ENCODE data around the gene RUNX2. TPM values are rescaled to one million over a fixed set of nuclear protein-coding genes. Genes with fewer than 3 reads are reported as not detected.

Gene RUNX2
- total RNA-seq, 4 donors from 2014 or later = 1.00 to 8.1 (median 3.6) TPM

- TF ChIP-seq EP300 (IDR thresholded peaks at IDR 0.05; ENCODE audit: low read depth) = no peak
- no peak for TF ChIP-seq POLR2AphosphoS5 (IDR thresholded peaks at IDR 0.05)
- no peak for TF ChIP-seq CTCF (IDR thresholded peaks at IDR 0.05)
- TF ChIP-seq POLR2A (IDR thresholded peaks at IDR 0.05) = no peak
- peak overlapping the region; percentile 63 to 87 (median 79) for H3K4me3 ChIP-seq
- no peak for DNase-seq
- WGBS, 2 donors (ENCODE audit: low coverage in 1 of 2) = 0 to 3% methylated on average over 5 to 20 of the region's 21 CpGs
- peak overlapping the region; percentile 94 to 97 (median 96) for H3K27ac ChIP-seq
- intact Hi-C loops (cut with DNase I; ENCODE audit: low total_unique reads) (loop anchor here (5.0 to 10.0 kb wide), 2 partner anchors 45 to 722 kb away; no protein-coding TSS in a partner anchor), in situ Hi-C loops (cut with MboI; ENCODE audit: low pct_ligation_motif_present in 1 of 4, low pct_unique_long_range_greater_than_20kb in 1 of 4, low sequenced_read_pairs in 3 of 4) (no loop called here)
- no peaks in the 10 kb centered on the region for H3K36me3 ChIP-seq
- H3K9me3 ChIP-seq = no peaks in the 10 kb centered on the region
- H3K4me1 ChIP-seq = peaks cover 4 to 14% (median 10%) of the 10 kb centered on the region in 4 donors
- H3K27me3 ChIP-seq = no peaks in the 10 kb centered on the region
These were observed 49.0 kb downstream of the RUNX2 start for GRCh38 chr6:45377043-45377553.

DNA sequence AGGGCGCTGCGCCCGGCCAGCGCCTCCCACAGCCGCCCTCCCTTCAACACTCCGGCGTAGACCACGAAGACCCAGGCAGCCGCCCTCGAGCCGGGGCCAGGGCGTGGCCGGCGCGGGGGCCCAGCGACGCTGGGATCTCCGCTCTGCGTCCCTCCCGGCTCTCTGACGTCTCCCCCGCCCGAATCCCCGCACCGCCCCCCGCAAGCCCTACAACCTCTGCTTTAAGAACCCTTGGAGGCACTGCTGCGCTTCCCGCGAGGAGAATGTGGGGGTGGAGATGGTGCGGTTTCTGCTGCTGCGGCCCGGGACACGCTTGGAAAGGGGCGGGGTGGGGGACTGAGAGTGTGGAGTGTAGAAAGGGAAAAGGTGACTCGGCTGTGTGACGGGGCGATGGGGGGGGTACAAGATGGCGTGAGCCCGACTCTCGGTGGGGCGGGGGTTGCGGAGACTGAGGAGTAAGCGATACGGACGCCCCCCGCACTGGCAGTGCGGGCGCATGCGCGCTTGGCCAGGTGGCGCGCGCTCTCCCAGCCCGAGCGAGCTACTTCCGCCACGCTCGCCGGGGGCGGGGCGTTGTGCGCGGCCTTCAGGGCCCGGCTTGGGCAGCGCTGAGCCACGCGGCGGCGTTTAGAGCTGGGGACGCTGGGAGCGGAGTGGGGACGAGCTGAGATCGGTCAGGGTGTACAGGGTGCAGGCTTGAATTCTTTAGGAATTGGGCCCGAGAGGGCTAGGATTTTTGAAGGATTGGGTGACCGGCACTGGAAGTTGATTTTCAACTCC lies 49.6 kb downstream of the RUNX2 start, which contains the start of gene SUPT3H:
SUPT3H (minus strand) TSS at position 381 of the 780 bp plus-strand sequence.
- H3K27ac ChIP-seq = peak within 1 kb of the TSS; percentile 94 to 97 (median 96)
- no peaks in the 10 kb centered on the region for H3K27me3 ChIP-seq
- H3K36me3 ChIP-seq = no peaks in the 10 kb centered on the region
- 0% methylated on average over 10 to 66 of the region's 75 CpGs for WGBS, 2 donors (ENCODE audit: low coverage in 1 of 2)
- no peaks in the 10 kb centered on the region for H3K9me3 ChIP-seq
- peaks cover 4 to 14% (median 10%) of the 10 kb centered on the region in 4 donors for H3K4me1 ChIP-seq
- in situ Hi-C loops (cut with MboI; ENCODE audit: low pct_ligation_motif_present in 1 of 4, low pct_unique_long_range_greater_than_20kb in 1 of 4, low sequenced_read_pairs in 3 of 4) = no loop called here
- peak; percentile 93 for DNase-seq
- peak within 1 kb of the TSS; percentile 63 to 87 (median 79) for H3K4me3 ChIP-seq
- intact Hi-C loops (cut with DNase I; ENCODE audit: low total_unique reads) = loop anchor here (5.0 to 10.0 kb wide), 2 partner anchors 45 to 723 kb away; no protein-coding TSS in a partner anchor
- TF ChIP-seq POLR2AphosphoS5 (IDR thresholded peaks at IDR 0.05) (peak; percentile 75 to 89 (median 87)), POLR2A (IDR thresholded peaks at IDR 0.05) (peak; percentile 78), EP300 (IDR thresholded peaks at IDR 0.05; ENCODE audit: low read depth) (no peak), CTCF (IDR thresholded peaks at IDR 0.05) (no peak)

GRCh38 chr6:45378334-45378926 lies 50.3 kb downstream of the RUNX2 start:
- no peak for TF ChIP-seq POLR2A (IDR thresholded peaks at IDR 0.05)
- TF ChIP-seq CTCF (IDR thresholded peaks at IDR 0.05) = peak in 1 of 5 experiments; percentile 10
- WGBS, 2 donors (ENCODE audit: low coverage in 1 of 2) = 1% methylated on average over 14 to 21 of the region's 21 CpGs
- H3K36me3 ChIP-seq = no peaks in the 10 kb centered on the region
- no peaks in the 10 kb centered on the region for H3K27me3 ChIP-seq
- H3K4me3 ChIP-seq = peak overlapping the region; percentile 63 to 87 (median 79)
- in situ Hi-C loops (cut with MboI; ENCODE audit: low pct_ligation_motif_present in 1 of 4, low pct_unique_long_range_greater_than_20kb in 1 of 4, low sequenced_read_pairs in 3 of 4) (no loop called here), intact Hi-C loops (cut with DNase I; ENCODE audit: low total_unique reads) (loop anchor here (5.0 to 10.0 kb wide), 2 partner anchors 44 to 724 kb away; no protein-coding TSS in a partner anchor)
- H3K27ac ChIP-seq = peak overlapping the region; percentile 94 to 97 (median 96)
- DNase-seq = no peak
- peaks cover 4 to 14% (median 10%) of the 10 kb centered on the region in 4 donors for H3K4me1 ChIP-seq
- H3K9me3 ChIP-seq = no peaks in the 10 kb centered on the region

DNA sequence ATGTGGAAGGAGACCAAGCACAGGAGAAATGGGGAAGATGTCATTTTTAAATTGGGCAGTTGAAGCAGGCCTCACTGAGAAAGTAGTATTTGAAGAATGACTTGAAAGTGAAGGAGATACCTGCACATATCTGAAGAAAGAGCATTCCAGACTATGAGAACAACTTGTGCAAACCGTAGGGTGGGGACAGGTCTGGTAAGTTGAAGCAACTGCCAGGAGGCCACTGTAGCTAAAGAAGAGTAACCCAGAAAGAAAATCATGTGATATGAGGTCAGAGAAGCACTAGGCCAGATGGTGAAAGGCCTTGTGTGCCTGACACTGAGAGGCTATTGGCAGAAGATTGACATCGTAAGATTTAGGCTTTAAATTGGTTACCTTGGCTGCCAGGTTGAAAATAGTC lies 54.3 kb downstream of the RUNX2 start:
- WGBS, 2 donors (ENCODE audit: low coverage in 1 of 2) = 78 to 89% methylated on average over 1 to 2 of the region's 2 CpGs
- H3K9me3 ChIP-seq = no peaks in the 10 kb centered on the region
- DNase-seq = no peak
- no peak overlapping the region for H3K4me3 ChIP-seq
- intact Hi-C loops (cut with DNase I; ENCODE audit: low total_unique reads) = no loop called here
- H3K27ac ChIP-seq = no peak overlapping the region
- in situ Hi-C loops (cut with MboI; ENCODE audit: low pct_ligation_motif_present in 1 of 4, low pct_unique_long_range_greater_than_20kb in 1 of 4, low sequenced_read_pairs in 3 of 4) = no loop called here
- TF ChIP-seq EP300 (IDR thresholded peaks at IDR 0.05; ENCODE audit: low read depth) = no peak
- no peak for TF ChIP-seq CTCF (IDR thresholded peaks at IDR 0.05)
- no peak for TF ChIP-seq POLR2AphosphoS5 (IDR thresholded peaks at IDR 0.05)
- no peak for TF ChIP-seq POLR2A (IDR thresholded peaks at IDR 0.05)
- H3K4me1 ChIP-seq = peaks cover 0 to 7% (median 6%) of the 10 kb centered on the region in 4 donors
- H3K27me3 ChIP-seq = no peaks in the 10 kb centered on the region
- no peaks in the 10 kb centered on the region for H3K36me3 ChIP-seq
